T-cell (primary cell): ENCODE results near the gene KIF3A. TPM values are rescaled to one million over a fixed set of nuclear protein-coding genes. Genes with fewer than 3 reads are reported as not detected.

Experiments
- ATAC-seq, 4 experiments: fragments of 200-7000 bp in 3 of 4; fragments of 150-1000 bp in 1 of 4; cut with Tn5 transposase; replicated peaks in 1 of 4; 1 replicate in 3 of 4; 2 replicates in 1 of 4; pipeline ENCODE4 v1.10.0; 2021; ENCODE audit warnings: moderate library complexity in 3 of 4, mild to moderate bottlenecking in 2 of 4, moderate number of reproducible peaks in 1 of 4
- CTCF ChIA-PET, 2 donors: fragments of 300-600 bp; sonication (Branson Sonifier 250); formaldehyde crosslinking; loops; one replicate each; lab custom pipeline; 2022; ENCODE audit warnings: antibody characterized with exemption in 2 of 2; lab: Charles Lee
- POLR2A ChIA-PET, 2 donors: fragments of 300-600 bp; sonication (Branson Sonifier 250); formaldehyde crosslinking; loops; one replicate each; lab custom pipeline; 2022; ENCODE audit warnings: antibody characterized with exemption in 2 of 2; lab: Charles Lee
- DNase-seq, 35 experiments: peaks; one replicate each; pipeline versions ENCODE4 v3.0.0 to v3.0.0-alpha.2; 2013 to 2023
- H3K27ac ChIP-seq: one replicate; pipeline ENCODE4 v1.5.1; 2013; ENCODE audit warnings: low read length
- H3K27me3 ChIP-seq, 2 experiments: replicated peaks in 1 of 2; 1 replicate in 1 of 2; 2 replicates in 1 of 2; pipeline versions ENCODE4 v1.6.1 to v1.7.0; 2013; ENCODE audit warnings: low read length in 1 of 2, mixed read lengths in 1 of 2; ENCODE audit not compliant: control insufficient read depth in 2 of 2, insufficient read depth in 2 of 2; ENCODE audit errors: extremely low read depth in 1 of 2
- H3K36me3 ChIP-seq, 2 donors: 1 replicate in 1 of 2; 2 replicates in 1 of 2; pipeline versions ENCODE4 v1.6.1 to v1.7.0; 2013; ENCODE audit warnings: low read length in 1 of 2; ENCODE audit not compliant: control insufficient read depth in 2 of 2, insufficient read depth in 1 of 2; ENCODE audit errors: extremely low read depth in 1 of 2
- H3K4me1 ChIP-seq, 2 experiments: 1 replicate in 1 of 2; 2 replicates in 1 of 2; pipeline versions ENCODE4 v1.6.1 to v1.7.0; 2013; ENCODE audit warnings: low read length in 2 of 2, mixed read lengths in 1 of 2; ENCODE audit not compliant: insufficient read depth in 2 of 2, control insufficient read depth in 1 of 2; ENCODE audit errors: extremely low read depth in 1 of 2
- H3K4me3 ChIP-seq, 2 donors: 1 replicate in 1 of 2; 2 replicates in 1 of 2; pipeline versions ENCODE4 v1.5.1 to v1.7.0; 2013; ENCODE audit warnings: mild to moderate bottlenecking in 2 of 2, low read length in 1 of 2, moderate library complexity in 1 of 2; ENCODE audit not compliant: control insufficient read depth in 1 of 2; ENCODE audit errors: extremely low read depth in 1 of 2
- H3K9me3 ChIP-seq: 2 replicates; pipeline ENCODE4 v1.7.0; 2013
- H3K27ac Mint-ChIP-seq, 2 donors: one replicate each; pipeline ENCODE4 v1.8.0; 2020 to 2021; ENCODE audit warnings: mild to moderate bottlenecking in 2 of 2, mixed read lengths in 2 of 2
- H3K27me3 Mint-ChIP-seq, 2 donors: one replicate each; pipeline ENCODE4 v1.8.0; 2021 to 2022; ENCODE audit warnings: mixed read lengths in 2 of 2
- H3K36me3 Mint-ChIP-seq: one replicate; pipeline ENCODE4 v1.8.0; 2021; ENCODE audit warnings: mixed read lengths
- H3K4me1 Mint-ChIP-seq, 3 donors: one replicate each; pipeline ENCODE4 v1.8.0; 2020 to 2022; ENCODE audit warnings: mixed read lengths in 3 of 3, mild to moderate bottlenecking in 1 of 3
- H3K4me3 Mint-ChIP-seq, 3 donors: one replicate each; pipeline ENCODE4 v1.8.0; 2020 to 2022; ENCODE audit warnings: mild to moderate bottlenecking in 3 of 3, mixed read lengths in 3 of 3, moderate library complexity in 3 of 3
- H3K9me3 Mint-ChIP-seq, 3 donors: one replicate each; pipeline ENCODE4 v1.8.0; 2020 to 2022; ENCODE audit warnings: mixed read lengths in 3 of 3
- total RNA-seq, 35 experiments: library from RNA in 6 of 35; stranded (reverse) in 6 of 35; fragments of 120-200 nt in 1 of 35; gene quantifications; one replicate each; pipeline versions ENCODE4 v1.2.1 to v1.2.4 and lab custom pipeline; 2013 to 2026

Gene KIF3A
- total RNA-seq, 5 donors from 2014 or later (not counting 1 experiment from before 2014, with no cell fraction given), result 13.8 to 15.9 (median 15.2) TPM

GRCh38 chr5:132644177-132644576 is 93.2 kb downstream of the KIF3A start:
- H3K4me1 ChIP-seq, result no peaks in the 10 kb centered on the region
- no peak overlapping the region for H3K27ac ChIP-seq
- Mint-ChIP-seq H3K4me3 (no peak overlapping the region), H3K9me3 (peaks cover 12 to 15% (median 13%) of the 10 kb centered on the region in 3 donors), H3K27ac (no peak overlapping the region), H3K36me3 (peaks cover 43% of the 10 kb centered on the region), H3K4me1 (no peaks in the 10 kb centered on the region), H3K27me3 (no peaks in the 10 kb centered on the region)
- no peak overlapping the region for H3K4me3 ChIP-seq
- no peak for ATAC-seq
- CTCF ChIA-PET, result no interaction called here
- DNase-seq, result no peak
- POLR2A ChIA-PET, result no interaction called here
- H3K36me3 ChIP-seq, result peaks cover 7 to 31% of the 10 kb centered on the region in 2 donors
- no peaks in the 10 kb centered on the region for H3K9me3 ChIP-seq
- H3K27me3 ChIP-seq, result no peaks in the 10 kb centered on the region

Other genes starting within 250 kb of the KIF3A start
- 100 to 1,000 TPM; 167 to 859 (median 252) TPM for gene IRF1, start 246.8 kb downstream of the KIF3A start, total RNA-seq
- gene IL5, start 194.0 kb downstream of the KIF3A start, total RNA-seq, result 1 to 10 TPM in 1 of 5 donors, not detected in 4; 1.2 TPM
- 10 to 100 TPM; 19.7 to 33.7 (median 28.5) TPM for gene RAD50, start 180.6 kb downstream of the KIF3A start, total RNA-seq
- gene IL13, start 79.4 kb downstream of the KIF3A start, total RNA-seq, result 1 to 10 TPM in 1 of 5 donors, under 1 TPM in 4; 0.30 to 1.9 (median 0.44) TPM
- gene IL4, start 63.6 kb downstream of the KIF3A start, total RNA-seq, result under 1 TPM in 1 of 5 donors, not detected in 4; 0.85 TPM
- 10 to 100 TPM in 3 of 5 donors, 1 to 10 TPM in 2; 5.8 to 13.8 (median 11.0) TPM for gene CCNI2, start 9.9 kb upstream of the KIF3A start, total RNA-seq
- 10 to 100 TPM in 4 of 5 donors, 1 to 10 TPM in 1; 6.6 to 12.4 (median 11.0) TPM for gene SEPTIN8, start 39.7 kb upstream of the KIF3A start, total RNA-seq
- not detected for gene SOWAHA, start 75.8 kb upstream of the KIF3A start, total RNA-seq
- 1 to 10 TPM in 1 of 5 donors, under 1 TPM in 2, not detected in 2; 0.35 to 1.1 (median 0.62) TPM for gene SHROOM1, start 93.1 kb upstream of the KIF3A start, total RNA-seq
- gene GDF9, start 128.9 kb upstream of the KIF3A start, total RNA-seq, result 1 to 10 TPM in 2 of 5 donors, under 1 TPM in 3; 0.63 to 1.9 (median 0.92) TPM
- gene UQCRQ, start 129.1 kb upstream of the KIF3A start, total RNA-seq, result 100 to 1,000 TPM; 119 to 139 (median 132) TPM
- 1 to 10 TPM; 1.3 to 6.2 (median 3.7) TPM for gene LEAP2, start 136.1 kb upstream of the KIF3A start, total RNA-seq
- 10 to 100 TPM; 44.2 to 74.1 (median 53.0) TPM for gene AFF4, start 226.1 kb upstream of the KIF3A start, total RNA-seq